HCT116 (cell line): ENCODE data around the gene USP53. TPM values are rescaled to one million over a fixed set of nuclear protein-coding genes. Genes with fewer than 3 reads are reported as not detected.
"Not testable (repeated sequence)": the region's sequence is repeated elsewhere in the genome, so short reads cannot be mapped to it uniquely, and the experiment has no call there.

Experiments used
- ATAC-seq: fragments of 200-7000 bp; cut with Tn5 transposase; 2 replicates; pipeline ENCODE4 v1.9.1; 2020; ENCODE audit warnings: mild to moderate bottlenecking, moderate library complexity
- BruUV-seq: library from RNA; stranded (reverse); fragments of 400-500 nt; replicated peaks from 2 replicates; lab custom pipeline; 2021; lab: Mats Ljungman, UMichigan
- CTCF ChIA-PET: fragments of 300-600 bp; sonication (Branson Sonifier 250); formaldehyde crosslinking; loops from one replicate; lab custom pipeline; 2021; ENCODE audit warnings: antibody characterized with exemption; lab: Charles Lee
- POLR2A ChIA-PET: fragments of 300-600, 350-600 bp; sonication (Branson Sonifier 250); formaldehyde crosslinking; loops from one replicate; lab custom pipeline; 2021; ENCODE audit warnings: antibody characterized with exemption; lab: Charles Lee
- RAD21 ChIA-PET, 2 experiments: fragments of 300-600 bp; sonication (Branson Sonifier 250); formaldehyde crosslinking; loops; one replicate each; lab custom pipeline; 2023; ENCODE audit warnings: low total read pairs in 2 of 2; ENCODE audit not compliant: uncharacterized antibody in 2 of 2, unreplicated experiment in 2 of 2, low non-redundant PET in 1 of 2; lab: Charles Lee
- DNase-seq: peaks from one replicate; pipeline ENCODE4 v3.0.0-alpha.2; 2010; ENCODE audit warnings: low read depth, low spot score
- H2AFZ ChIP-seq: fragments of 200-600 bp; shearing (Covaris generic), sonication (generic); 2 replicates; pipeline ENCODE4 v1.6.1; 2017; ENCODE audit warnings: low read depth, mixed run types, mixed read lengths, antibody characterized with exemption, low read length; ENCODE audit not compliant: poor library complexity, severe bottlenecking
- H3K27ac ChIP-seq: 2 replicates; pipeline ENCODE4 v1.5.1; 2012; ENCODE audit warnings: low read depth, low read length
- H3K27me3 ChIP-seq: fragments of 200-600 bp; sonication (generic); 2 replicates; pipeline ENCODE4 v1.6.1; 2016; ENCODE audit warnings: mixed run types, low read length, mixed read lengths; ENCODE audit not compliant: insufficient read depth
- H3K36me3 ChIP-seq, 2 experiments: fragments of 200-500 bp in 1 of 2; fragments of 200-600 bp in 1 of 2; sonication (Bioruptor generic) in 1 of 2; sonication (generic) in 1 of 2; 2 replicates each; pipeline versions ENCODE4 v1.5.1 to v1.6.1; 2014 to 2016; ENCODE audit warnings: low read length in 2 of 2, inconsistent platforms in 1 of 2, mixed read lengths in 1 of 2, mixed run types in 1 of 2; ENCODE audit not compliant: insufficient read depth in 2 of 2, control insufficient read depth in 1 of 2
- H3K4me1 ChIP-seq, 2 experiments: fragments of 200-600 bp in 1 of 2; sonication (generic) in 1 of 2; 2 replicates each; pipeline versions ENCODE4 v1.5.1 to v1.6.1; 2012 to 2017; ENCODE audit warnings: low read length in 2 of 2, inconsistent platforms in 1 of 2, mild to moderate bottlenecking in 1 of 2, mixed read lengths in 1 of 2, mixed run types in 1 of 2, moderate library complexity in 1 of 2; ENCODE audit not compliant: insufficient read depth in 2 of 2, control insufficient read depth in 1 of 2
- H3K4me2 ChIP-seq: fragments of 200-600 bp; sonication (generic); 2 replicates; pipeline ENCODE4 v1.6.1; 2017; ENCODE audit warnings: mixed run types, low read length, mixed read lengths
- H3K4me3 ChIP-seq, 2 experiments: fragments of 200-600 bp in 1 of 2; sonication (generic) in 1 of 2; replicated peaks in 1 of 2; 2 replicates each; pipeline ENCODE4 v1.5.1; 2011 to 2016; ENCODE audit warnings: low read length in 2 of 2, control low read depth in 1 of 2, low read depth in 1 of 2, mild to moderate bottlenecking in 1 of 2, mixed read lengths in 1 of 2, mixed run types in 1 of 2
- H3K79me2 ChIP-seq: fragments of 200-600 bp; sonication (generic); 2 replicates; pipeline ENCODE4 v1.6.1; 2017; ENCODE audit warnings: mild to moderate bottlenecking, mixed run types, low read length, moderate library complexity, mixed read lengths; ENCODE audit not compliant: insufficient read depth
- H3K9ac ChIP-seq: fragments of 200-600 bp; sonication (generic); 2 replicates; pipeline ENCODE4 v1.6.1; 2016; ENCODE audit warnings: low read length, mixed read lengths
- H3K9me2 ChIP-seq: fragments of 200-600 bp; sonication (generic), shearing (Covaris generic); 2 replicates; pipeline ENCODE4 v1.6.1; 2017; ENCODE audit warnings: mixed run types, mild to moderate bottlenecking, moderate library complexity; ENCODE audit not compliant: insufficient read depth
- H3K9me3 ChIP-seq, 2 experiments: fragments of 200-500 bp in 1 of 2; fragments of 200-600 bp in 1 of 2; sonication (Bioruptor generic) in 1 of 2; sonication (generic) in 1 of 2; 2 replicates each; pipeline ENCODE4 v1.6.1; 2014 to 2017; ENCODE audit warnings: low read length in 2 of 2, mixed read lengths in 2 of 2, inconsistent platforms in 1 of 2, low read depth in 1 of 2, mild to moderate bottlenecking in 1 of 2, mixed run types in 1 of 2, moderate library complexity in 1 of 2; ENCODE audit not compliant: control insufficient read depth in 1 of 2, insufficient read depth in 1 of 2
- H4K20me1 ChIP-seq: fragments of 200-600 bp; sonication (generic), shearing (Covaris generic); 2 replicates; pipeline ENCODE4 v1.6.1; 2017; ENCODE audit warnings: mixed run types, mild to moderate bottlenecking, moderate library complexity; ENCODE audit not compliant: insufficient read depth
- EZH2phosphoT487 ChIP-seq: fragments of 200-600 bp; IDR thresholded peaks from 2 replicates; pipeline ENCODE4 v1.6.1; 2018; ENCODE audit warnings: antibody characterized with exemption, borderline replicate concordance
- FOSL1 ChIP-seq: IDR thresholded peaks from 2 replicates; pipeline ENCODE4 v1.6.1; 2012; ENCODE audit warnings: low read depth
- JUND ChIP-seq: IDR thresholded peaks from 2 replicates; pipeline ENCODE4 v1.6.1; 2012
- POLR2A ChIP-seq: IDR thresholded peaks from 2 replicates; pipeline ENCODE4 v1.7.0; 2011; ENCODE audit warnings: borderline replicate concordance; ENCODE audit not compliant: insufficient read depth, insufficient read length; ENCODE audit errors: extremely low read depth
- RAD21 ChIP-seq: IDR thresholded peaks from 2 replicates; pipeline ENCODE4 v1.6.1; 2012; ENCODE audit warnings: low read depth, mild to moderate bottlenecking
- SP1 ChIP-seq: IDR thresholded peaks from 2 replicates; pipeline ENCODE4 v1.6.1; 2012; ENCODE audit warnings: low read depth
- SRF ChIP-seq: IDR thresholded peaks from 2 replicates; pipeline ENCODE4 v1.6.1; 2012; ENCODE audit warnings: low read depth
- intact Hi-C: fragments of 100-400 bp; cut with micrococcal nuclease; formaldehyde crosslinking; loops from 2 replicates; pipeline ENCODE4 v1.10.0; 2022
- total RNA-seq: library from RNA; stranded (reverse); gene quantifications from one replicate; pipeline ENCODE4 v1.2.1, GENCODE V29; 2021; ENCODE audit not compliant: unreplicated experiment

USP53 gene
- total RNA-seq, 1 experiment from 2014 or later: 22.0 TPM

DNA sequence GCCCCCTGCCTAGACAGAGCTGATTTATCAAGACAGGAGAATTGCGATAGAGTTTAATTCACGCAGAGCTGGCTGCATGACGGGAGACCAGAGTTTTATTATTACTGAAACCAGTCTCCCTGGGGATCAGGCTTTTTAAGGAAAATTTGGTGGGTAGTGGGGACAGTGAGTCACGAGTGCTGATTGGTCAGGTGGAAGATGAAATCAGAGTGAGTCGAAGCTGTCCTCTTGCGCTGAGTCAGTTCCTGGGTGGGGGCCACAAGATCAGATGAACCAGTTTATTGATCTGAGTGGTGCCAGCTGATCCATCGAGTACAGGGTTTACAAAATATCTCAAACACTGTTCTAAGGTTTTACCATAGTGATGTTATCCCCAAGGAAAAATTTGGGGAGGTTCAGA is 40.3 kb upstream of the USP53 start:
- H3K9ac ChIP-seq: no peak overlapping the region
- no peak overlapping the region for H3K27ac ChIP-seq
- intact Hi-C loops: no loop called here
- ChIA-PET RAD21 (no interaction called here), POLR2A (interaction anchor here (0.9 kb wide), 1 partner anchor 41 kb away, joined by 5 read pairs; the partner anchor contains the start of gene USP53), CTCF (interaction anchor here (1.4 kb wide), 1 partner anchor 9 kb away, joined by 3 read pairs; no protein-coding TSS in a partner anchor)
- peak overlapping the region; percentile 32 for H3K4me2 ChIP-seq
- peak overlapping the region; percentile 92 for H2AFZ ChIP-seq
- peak; percentile 27; the same call in 1 of the 2 replicates for TF ChIP-seq SP1
- no peak for TF ChIP-seq POLR2A
- TF ChIP-seq RAD21: no peak
- no peak for TF ChIP-seq EZH2phosphoT487
- peak; percentile 44; the same call in 1 of the 2 replicates for TF ChIP-seq FOSL1
- TF ChIP-seq JUND: peak; percentile 31; the same call in 1 of the 2 replicates
- TF ChIP-seq SRF: peak; percentile 29; the same call in 1 of the 2 replicates
- H3K9me2 ChIP-seq: no peaks in the 10 kb centered on the region
- ATAC-seq (no peak), DNase-seq (no peak)
- no peaks in the 10 kb centered on the region for H4K20me1 ChIP-seq
- H3K36me3 ChIP-seq: no peaks in the 10 kb centered on the region
- BruUV-seq: no TSS peak
- no peaks in the 10 kb centered on the region for H3K27me3 ChIP-seq
- no peaks in the 10 kb centered on the region for H3K9me3 ChIP-seq
- H3K79me2 ChIP-seq: no peaks in the 10 kb centered on the region
- no peak overlapping the region for H3K4me3 ChIP-seq
- H3K4me1 ChIP-seq: peaks cover 0 to 11% of the 10 kb centered on the region in 2 experiments; a peak in 2 of 4 replicates

DNA sequence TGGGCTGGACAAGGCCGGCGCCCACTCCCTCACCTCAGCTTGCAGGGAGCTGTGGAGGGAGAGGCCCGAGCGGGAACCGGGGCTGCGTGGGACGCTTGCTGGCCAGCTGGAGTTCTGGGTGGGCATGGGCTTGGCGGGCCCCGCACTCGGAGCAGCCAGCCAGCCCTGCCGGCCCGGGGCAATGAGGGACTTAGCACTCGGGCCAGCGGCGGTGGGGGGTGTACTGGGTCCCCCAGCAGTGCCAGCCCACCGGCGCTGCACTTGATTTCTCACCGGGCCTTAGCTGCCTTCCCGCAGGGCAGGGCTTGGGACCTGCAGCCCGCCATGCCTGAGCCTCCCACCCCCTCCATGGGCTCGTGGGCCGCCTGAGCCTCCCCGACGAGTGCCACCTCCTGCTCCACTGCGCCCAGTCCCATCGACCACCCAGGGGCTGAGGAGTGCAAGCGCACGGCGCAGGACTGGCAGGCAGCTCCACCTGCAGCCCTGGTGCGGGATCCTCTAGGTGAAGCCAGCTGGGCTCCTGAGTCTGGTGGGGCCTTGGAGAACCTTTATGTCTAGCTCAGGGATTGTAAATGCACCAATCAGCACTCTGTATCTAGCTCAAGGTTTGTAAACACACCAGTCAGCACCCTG is 38.7 kb upstream of the USP53 start:
- not testable (repeated sequence) for DNase-seq

More for the DNA sequence above, 38.7 kb upstream of the USP53 start:
- BruUV-seq, H3K27me3 ChIP-seq, H3K36me3 ChIP-seq, H2AFZ ChIP-seq, ATAC-seq, H3K79me2 ChIP-seq, intact Hi-C loops, H4K20me1 ChIP-seq, H3K9ac ChIP-seq, RAD21 ChIA-PET, H3K27ac ChIP-seq, H3K4me2 ChIP-seq, POLR2A ChIA-PET, H3K9me3 ChIP-seq, H3K4me3 ChIP-seq, H3K9me2 ChIP-seq, CTCF ChIA-PET: not testable (repeated sequence)
- peaks cover 0 to 11% of the 10 kb centered on the region in 2 experiments; a peak in 2 of 4 replicates for H3K4me1 ChIP-seq
